K562 (cell line): ENCODE results near the gene C4A. TPM values are rescaled to one million over a fixed set of nuclear protein-coding genes. Genes with fewer than 3 reads are reported as not detected.
A peak's percentile ranks its signal among the peaks of the same experiment; 100 is the strongest.
"Not testable (repeated sequence)": the region's sequence is repeated elsewhere in the genome, so short reads cannot be mapped to it uniquely, and the experiment has no call there.

Experiments used
- ATAC-seq: fragments of 200-7000 bp; cut with Tn5 transposase; 3 replicates; pipeline ENCODE4 v1.9.1; 2020; ENCODE audit warnings: moderate library complexity
- BruUV-seq: library from RNA; stranded (reverse); fragments of 400-500 nt; replicated peaks from 2 replicates; lab custom pipeline; 2021; lab: Mats Ljungman, UMichigan
- CTCF ChIA-PET: fragments of 300-600 bp; formaldehyde crosslinking; extraction: SDS; loops from one replicate; lab custom pipeline; 2021; ENCODE audit warnings: low intra/inter-chr PET ratio; lab: Yijun Ruan, JAX
- POLR2A ChIA-PET: fragments of 300-600, 350-650 bp; sonication (Branson Sonifier 250); formaldehyde crosslinking; extraction: SDS; loops from one replicate; lab custom pipeline; 2021; ENCODE audit warnings: antibody characterized with exemption, inconsistent platforms; lab: Yijun Ruan, JAX
- DNase-seq, 4 experiments: peaks; one replicate each; pipeline versions ENCODE4 v3.0.0 to v3.0.0-alpha.2; 2011 to 2018; ENCODE audit warnings: low spot score in 3 of 4, mixed read lengths in 3 of 4; ENCODE audit errors: extremely low read depth in 1 of 4
- FAIRE-seq: peaks from 2 replicates; lab custom pipeline; 2011; peaks lifted over from hg19 to GRCh38; lab: Jason Lieb, UNC
- H2AFZ ChIP-seq: 2 replicates; pipeline ENCODE4 v1.6.0; 2011; ENCODE audit warnings: low read depth, low read length, control low read depth, inconsistent platforms
- H3K27ac ChIP-seq: fragments of 200-600 bp; 3 replicates; pipeline ENCODE4 v1.8.0; 2011; ENCODE audit warnings: low read depth, mild to moderate bottlenecking, control low read depth, inconsistent platforms, low read length, moderate library complexity, mixed read lengths; ENCODE audit errors: extremely low read depth
- H3K27me3 ChIP-seq, 2 experiments: fragments of 300-600 bp in 1 of 2; 2 replicates in 1 of 2; 3 replicates in 1 of 2; pipeline versions ENCODE4 v1.6.0 to v1.8.0; 2011; ENCODE audit warnings: inconsistent platforms in 2 of 2, low read length in 2 of 2, mild to moderate bottlenecking in 1 of 2, mixed read lengths in 1 of 2, moderate library complexity in 1 of 2; ENCODE audit not compliant: control insufficient read depth in 2 of 2, insufficient read depth in 2 of 2
- H3K36me3 ChIP-seq: fragments of 300-600 bp; 3 replicates; pipeline ENCODE4 v1.8.0; 2011; ENCODE audit warnings: mild to moderate bottlenecking, low read length, inconsistent platforms; ENCODE audit not compliant: control insufficient read depth, insufficient read depth
- H3K4me1 ChIP-seq, 2 experiments: fragments of 200-600 bp in 1 of 2; replicated peaks in 1 of 2; 2 replicates in 1 of 2; 3 replicates in 1 of 2; pipeline versions ENCODE4 v1.5.1 to v1.8.0; 2011; ENCODE audit warnings: inconsistent platforms in 2 of 2, low read length in 2 of 2, mild to moderate bottlenecking in 1 of 2, mixed read lengths in 1 of 2, moderate library complexity in 1 of 2; ENCODE audit not compliant: control insufficient read depth in 2 of 2, insufficient read depth in 2 of 2
- H3K4me2 ChIP-seq: 2 replicates; pipeline ENCODE4 v1.6.1; 2011; ENCODE audit warnings: low read length, control low read depth, inconsistent platforms, mixed read lengths; ENCODE audit not compliant: insufficient read depth
- H3K4me3 ChIP-seq: fragments of 200-600 bp; sonication (generic), shearing (Covaris generic); 2 replicates; pipeline ENCODE4 v1.5.1; 2016; ENCODE audit warnings: control low read depth, inconsistent platforms
- H3K79me2 ChIP-seq: fragments of 200-600 bp; 3 replicates; pipeline ENCODE4 v1.8.0; 2011; ENCODE audit warnings: low read length, inconsistent platforms; ENCODE audit not compliant: control insufficient read depth, insufficient read depth
- H3K9ac ChIP-seq, 2 experiments: 2 replicates each; pipeline versions ENCODE4 v1.6.0 to v1.6.1; 2011; ENCODE audit warnings: low read depth in 2 of 2, low read length in 2 of 2, control low read depth in 1 of 2, inconsistent platforms in 1 of 2, mild to moderate bottlenecking in 1 of 2, mixed read lengths in 1 of 2; ENCODE audit not compliant: insufficient read depth in 1 of 2
- H3K9me1 ChIP-seq: one replicate; pipeline ENCODE4 v1.6.0; 2011; ENCODE audit warnings: inconsistent platforms, mild to moderate bottlenecking, low read length, moderate library complexity; ENCODE audit not compliant: control insufficient read depth, insufficient read depth
- H3K9me3 ChIP-seq: replicated peaks from 2 replicates; pipeline ENCODE4 v1.5.1; 2011; ENCODE audit warnings: low read depth, low read length, inconsistent platforms; ENCODE audit not compliant: control insufficient read depth, insufficient read depth
- H4K20me1 ChIP-seq: replicated peaks from 2 replicates; pipeline ENCODE4 v1.6.1; 2011; ENCODE audit warnings: low read length, inconsistent platforms, mixed read lengths; ENCODE audit not compliant: control insufficient read depth, insufficient read depth
- WGBS: fragments of 100-300 bp; shearing (Covaris generic); methylation state at CpG from one replicate; pipeline ENCODE4 v1.1.6; 2016; ENCODE audit warnings: low coverage, mixed read lengths; ENCODE audit not compliant: insufficient coverage; ENCODE audit errors: missing lambda C conversion rate; 5-methylcytosine and 5-hydroxymethylcytosine counted together
- in situ Hi-C: fragments of 300-500 bp; cut with MboI; formaldehyde crosslinking; loops from 4 replicates; pipeline ENCODE4 v1.15.0; 2018; ENCODE audit warnings: inconsistent platforms, mixed read lengths
- intact Hi-C: fragments of 100-400 bp; cut with micrococcal nuclease; formaldehyde crosslinking; loops from 2 replicates; pipeline ENCODE4 v1.14.2; 2022
- polyA plus RNA-seq, 8 experiments: library from polyadenylated mRNA; depleted of rRNA in 4 of 8; stranded (reverse) in 5 of 8; unstranded in 3 of 8; fragments of >200 nt; fragmentation: Nextera tagmentation in 2 of 8; fragmentation: Illumina TruSeq in 1 of 8; extraction: Ambion mirVana in 2 of 8; extraction: Trizol in 1 of 8; gene quantifications; 2 replicates each; pipeline versions ENCODE4 v1.2.1 to v1.2.3, GENCODE V29; 2011 to 2014; ENCODE audit warnings: inconsistent platforms in 1 of 8, missing spikeins in 1 of 8
- total RNA-seq, 7 experiments: library from RNA; depleted of rRNA in 6 of 7; stranded (reverse); fragments of >200 nt in 6 of 7; fragmentation: Illumina TruSeq in 2 of 7; extraction: Trizol in 2 of 7; gene quantifications; 2 replicates each; pipeline versions ENCODE4 v1.2.1 to v1.2.3, GENCODE V29; 2011 to 2021; ENCODE audit warnings: low replicate concordance in 1 of 7

C4A gene
- total and polyA plus RNA-seq, 9 of the 15 experiments (the other 6 are each of a cell fraction or from before 2014, with no cell fraction given): 0.27 to 7.6 (median 5.0) TPM

DNA sequence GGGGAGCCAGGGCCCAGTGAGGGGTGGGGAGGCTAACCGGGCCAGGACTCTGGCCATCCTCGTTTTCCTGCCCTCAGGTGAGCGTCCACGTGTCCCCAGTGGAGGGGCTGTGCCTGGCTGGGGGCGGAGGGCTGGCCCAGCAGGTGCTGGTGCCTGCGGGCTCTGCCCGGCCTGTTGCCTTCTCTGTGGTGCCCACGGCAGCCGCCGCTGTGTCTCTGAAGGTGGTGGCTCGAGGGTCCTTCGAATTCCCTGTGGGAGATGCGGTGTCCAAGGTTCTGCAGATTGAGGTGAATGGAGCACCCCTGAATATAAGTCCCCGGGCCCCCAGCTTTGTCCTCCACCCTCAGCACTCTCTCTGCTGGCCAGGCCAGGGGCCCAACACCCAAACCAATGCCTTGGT lies 12.6 kb downstream of the C4A start:
- WGBS: no CpG with 5 or more reads among the region's 14 CpGs

DNA sequence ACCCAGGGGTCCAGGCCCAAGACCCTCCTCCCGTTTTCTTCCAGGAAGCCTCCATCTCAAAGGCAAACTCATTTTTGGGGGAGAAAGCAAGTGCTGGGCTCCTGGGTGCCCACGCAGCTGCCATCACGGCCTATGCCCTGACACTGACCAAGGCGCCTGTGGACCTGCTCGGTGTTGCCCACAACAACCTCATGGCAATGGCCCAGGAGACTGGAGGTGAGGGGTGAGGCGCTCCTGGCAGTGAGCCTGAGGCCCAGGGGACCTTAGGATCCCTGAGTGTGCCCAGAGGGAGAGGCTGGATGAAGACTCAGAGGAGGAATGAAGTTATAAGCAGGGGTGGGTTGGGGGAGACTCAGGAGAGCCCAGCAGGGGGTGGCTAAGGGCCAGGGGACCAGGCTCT lies 14.5 kb downstream of the C4A start:
- in situ Hi-C loops, H3K9ac ChIP-seq, H2AFZ ChIP-seq, H3K4me2 ChIP-seq, BruUV-seq, H3K9me3 ChIP-seq, H4K20me1 ChIP-seq, H3K36me3 ChIP-seq, H3K4me3 ChIP-seq, H3K4me1 ChIP-seq, H3K27ac ChIP-seq, H3K27me3 ChIP-seq, ATAC-seq, H3K79me2 ChIP-seq, intact Hi-C loops, DNase-seq, FAIRE-seq, POLR2A ChIA-PET, H3K9me1 ChIP-seq, CTCF ChIA-PET: not testable (repeated sequence)
- WGBS: 70% methylated on average over 4 of the region's 6 CpGs

More for the DNA sequence above, 12.6 kb downstream of the C4A start:
- H3K27me3 ChIP-seq, H3K27ac ChIP-seq, H3K9ac ChIP-seq, BruUV-seq, in situ Hi-C loops, intact Hi-C loops, H4K20me1 ChIP-seq, H2AFZ ChIP-seq, H3K4me3 ChIP-seq, POLR2A ChIA-PET, CTCF ChIA-PET, H3K36me3 ChIP-seq, DNase-seq, H3K9me3 ChIP-seq, ATAC-seq, FAIRE-seq, H3K4me1 ChIP-seq, H3K4me2 ChIP-seq, H3K79me2 ChIP-seq, H3K9me1 ChIP-seq: not testable (repeated sequence)

DNA sequence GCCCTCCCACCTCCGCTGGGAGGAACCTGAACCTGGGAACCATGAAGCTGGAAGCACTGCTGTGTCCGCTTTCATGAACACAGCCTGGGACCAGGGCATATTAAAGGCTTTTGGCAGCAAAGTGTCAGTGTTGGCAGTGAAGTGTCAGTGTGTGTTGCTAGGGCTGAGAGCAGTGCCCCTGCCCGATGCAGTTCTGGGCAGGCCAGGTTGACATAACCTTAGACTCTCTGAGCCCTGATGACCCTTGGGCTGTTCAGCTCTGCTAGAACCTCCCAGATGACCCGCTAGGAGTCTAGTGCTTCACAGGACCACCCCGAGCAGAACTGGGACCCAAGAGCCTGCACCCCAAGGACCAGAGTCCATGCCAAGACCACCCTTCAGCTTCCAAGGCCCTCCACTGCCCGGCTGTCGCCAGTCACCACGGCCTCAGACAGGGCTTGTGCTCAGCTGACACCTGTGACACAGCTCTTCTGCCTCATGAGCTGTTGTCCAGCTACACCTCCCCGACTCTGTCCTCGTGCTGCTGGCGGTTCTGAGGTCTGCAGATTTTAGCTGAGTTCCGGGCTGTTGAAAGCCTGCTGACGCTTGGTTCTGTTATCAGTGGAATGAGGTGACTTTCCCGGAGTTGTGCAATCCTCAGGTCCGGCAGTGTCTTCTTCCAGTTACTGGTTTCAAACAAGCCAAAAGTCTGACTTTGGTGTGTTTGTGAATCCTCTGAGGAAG lies 20.9 kb downstream of the C4A start:
- H3K79me2 ChIP-seq, CTCF ChIA-PET, BruUV-seq, DNase-seq, H3K9ac ChIP-seq, intact Hi-C loops, H3K9me3 ChIP-seq, H3K9me1 ChIP-seq, H2AFZ ChIP-seq, H3K4me2 ChIP-seq, H3K36me3 ChIP-seq, in situ Hi-C loops, H3K4me1 ChIP-seq, POLR2A ChIA-PET, H3K27me3 ChIP-seq, H3K4me3 ChIP-seq, H4K20me1 ChIP-seq, H3K27ac ChIP-seq: not testable (repeated sequence)
- FAIRE-seq (peak; percentile 100), ATAC-seq (peak; percentile 97)
- WGBS: no CpG with 5 or more reads among the region's 15 CpGs

DNA sequence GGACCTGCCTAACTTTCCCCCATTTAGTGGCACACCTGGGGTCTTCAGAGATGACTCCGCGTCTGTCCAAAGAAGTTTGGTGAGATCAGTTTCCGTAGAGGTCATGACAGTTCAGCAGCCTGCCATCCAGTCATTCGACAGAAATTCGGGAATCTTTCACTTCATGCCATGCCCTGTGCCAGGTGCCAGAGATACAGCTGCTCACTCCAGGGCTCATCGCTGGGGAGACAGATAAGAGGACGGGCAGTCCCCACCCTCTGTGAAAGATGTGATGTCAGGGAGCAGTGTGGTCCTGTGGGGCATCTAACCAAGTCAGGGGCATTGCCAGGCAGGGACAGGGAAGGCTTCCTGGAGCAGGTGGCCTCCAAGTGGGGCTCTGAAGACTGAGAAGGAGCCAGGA lies 21.4 kb downstream of the C4A start:
- H3K4me3 ChIP-seq, CTCF ChIA-PET, H3K27ac ChIP-seq, H2AFZ ChIP-seq, FAIRE-seq, H4K20me1 ChIP-seq, H3K9ac ChIP-seq, H3K79me2 ChIP-seq, intact Hi-C loops, H3K36me3 ChIP-seq, H3K27me3 ChIP-seq, H3K9me3 ChIP-seq, H3K4me2 ChIP-seq, H3K9me1 ChIP-seq, BruUV-seq, H3K4me1 ChIP-seq, DNase-seq, in situ Hi-C loops, POLR2A ChIA-PET: not testable (repeated sequence)
- peak; percentile 13 for ATAC-seq
- WGBS: no CpG with 5 or more reads among the region's 7 CpGs
